K562 (cell line): ENCODE results near the gene CALY. TPM values are rescaled to one million over a fixed set of nuclear protein-coding genes. Genes with fewer than 3 reads are reported as not detected.
A peak's percentile ranks its signal among the peaks of the same experiment; 100 is the strongest.

Experiments used
- ATAC-seq: fragments of 200-7000 bp; cut with Tn5 transposase; 3 replicates; pipeline ENCODE4 v1.9.1; 2020; ENCODE audit warnings: moderate library complexity
- BruUV-seq: library from RNA; stranded (reverse); fragments of 400-500 nt; replicated peaks from 2 replicates; lab custom pipeline; 2021; lab: Mats Ljungman, UMichigan
- CTCF ChIA-PET: fragments of 300-600 bp; formaldehyde crosslinking; extraction: SDS; loops from one replicate; lab custom pipeline; 2021; ENCODE audit warnings: low intra/inter-chr PET ratio; lab: Yijun Ruan, JAX
- POLR2A ChIA-PET: fragments of 300-600, 350-650 bp; sonication (Branson Sonifier 250); formaldehyde crosslinking; extraction: SDS; loops from one replicate; lab custom pipeline; 2021; ENCODE audit warnings: antibody characterized with exemption, inconsistent platforms; lab: Yijun Ruan, JAX
- DNase-seq, 4 experiments: peaks; one replicate each; pipeline versions ENCODE4 v3.0.0 to v3.0.0-alpha.2; 2011 to 2018; ENCODE audit warnings: low spot score in 3 of 4, mixed read lengths in 3 of 4; ENCODE audit errors: extremely low read depth in 1 of 4
- FAIRE-seq: peaks from 2 replicates; lab custom pipeline; 2011; peaks lifted over from hg19 to GRCh38; lab: Jason Lieb, UNC
- H2AFZ ChIP-seq: 2 replicates; pipeline ENCODE4 v1.6.0; 2011; ENCODE audit warnings: low read depth, low read length, control low read depth, inconsistent platforms
- H3K27ac ChIP-seq: fragments of 200-600 bp; 3 replicates; pipeline ENCODE4 v1.8.0; 2011; ENCODE audit warnings: low read depth, mild to moderate bottlenecking, control low read depth, inconsistent platforms, low read length, moderate library complexity, mixed read lengths; ENCODE audit errors: extremely low read depth
- H3K27me3 ChIP-seq, 2 experiments: fragments of 300-600 bp in 1 of 2; 2 replicates in 1 of 2; 3 replicates in 1 of 2; pipeline versions ENCODE4 v1.6.0 to v1.8.0; 2011; ENCODE audit warnings: inconsistent platforms in 2 of 2, low read length in 2 of 2, mild to moderate bottlenecking in 1 of 2, mixed read lengths in 1 of 2, moderate library complexity in 1 of 2; ENCODE audit not compliant: control insufficient read depth in 2 of 2, insufficient read depth in 2 of 2
- H3K36me3 ChIP-seq: fragments of 300-600 bp; 3 replicates; pipeline ENCODE4 v1.8.0; 2011; ENCODE audit warnings: mild to moderate bottlenecking, low read length, inconsistent platforms; ENCODE audit not compliant: control insufficient read depth, insufficient read depth
- H3K4me1 ChIP-seq, 2 experiments: fragments of 200-600 bp in 1 of 2; replicated peaks in 1 of 2; 2 replicates in 1 of 2; 3 replicates in 1 of 2; pipeline versions ENCODE4 v1.5.1 to v1.8.0; 2011; ENCODE audit warnings: inconsistent platforms in 2 of 2, low read length in 2 of 2, mild to moderate bottlenecking in 1 of 2, mixed read lengths in 1 of 2, moderate library complexity in 1 of 2; ENCODE audit not compliant: control insufficient read depth in 2 of 2, insufficient read depth in 2 of 2
- H3K4me2 ChIP-seq: 2 replicates; pipeline ENCODE4 v1.6.1; 2011; ENCODE audit warnings: low read length, control low read depth, inconsistent platforms, mixed read lengths; ENCODE audit not compliant: insufficient read depth
- H3K4me3 ChIP-seq: fragments of 200-600 bp; sonication (generic), shearing (Covaris generic); 2 replicates; pipeline ENCODE4 v1.5.1; 2016; ENCODE audit warnings: control low read depth, inconsistent platforms
- H3K79me2 ChIP-seq: fragments of 200-600 bp; 3 replicates; pipeline ENCODE4 v1.8.0; 2011; ENCODE audit warnings: low read length, inconsistent platforms; ENCODE audit not compliant: control insufficient read depth, insufficient read depth
- H3K9ac ChIP-seq, 2 experiments: 2 replicates each; pipeline versions ENCODE4 v1.6.0 to v1.6.1; 2011; ENCODE audit warnings: low read depth in 2 of 2, low read length in 2 of 2, control low read depth in 1 of 2, inconsistent platforms in 1 of 2, mild to moderate bottlenecking in 1 of 2, mixed read lengths in 1 of 2; ENCODE audit not compliant: insufficient read depth in 1 of 2
- H3K9me1 ChIP-seq: one replicate; pipeline ENCODE4 v1.6.0; 2011; ENCODE audit warnings: inconsistent platforms, mild to moderate bottlenecking, low read length, moderate library complexity; ENCODE audit not compliant: control insufficient read depth, insufficient read depth
- H3K9me3 ChIP-seq: replicated peaks from 2 replicates; pipeline ENCODE4 v1.5.1; 2011; ENCODE audit warnings: low read depth, low read length, inconsistent platforms; ENCODE audit not compliant: control insufficient read depth, insufficient read depth
- H4K20me1 ChIP-seq: replicated peaks from 2 replicates; pipeline ENCODE4 v1.6.1; 2011; ENCODE audit warnings: low read length, inconsistent platforms, mixed read lengths; ENCODE audit not compliant: control insufficient read depth, insufficient read depth
- BRD9 ChIP-seq: fragments of 450-650 bp; IDR thresholded peaks from 2 replicates; pipeline ENCODE4 v1.6.1; 2018; ENCODE audit warnings: low read depth; ENCODE audit not compliant: partially characterized antibody
- CBX3 ChIP-seq, 2 experiments: IDR thresholded peaks; 1 replicate in 1 of 2; 2 replicates in 1 of 2; pipeline ENCODE4 v1.6.1; 2012; ENCODE audit warnings: inconsistent platforms in 2 of 2, low read length in 2 of 2, borderline replicate concordance in 1 of 2, control low read depth in 1 of 2
- CC2D1A ChIP-seq: fragments of 450-650 bp; IDR thresholded peaks from 2 replicates; pipeline ENCODE4 v1.6.1; 2017; ENCODE audit warnings: mild to moderate bottlenecking
- ETV5 ChIP-seq: sonication (generic); formaldehyde crosslinking; IDR thresholded peaks from 2 replicates; pipeline ENCODE4 v1.4.0; 2020; ENCODE audit warnings: low read depth, mild to moderate bottlenecking, missing genetic modification reagents
- KDM5B ChIP-seq: fragments of 200-600 bp; sonication (generic); IDR thresholded peaks from 2 replicates; pipeline ENCODE4 v1.6.1; 2012; ENCODE audit warnings: low read depth, mild to moderate bottlenecking, moderate library complexity, low read length, control low read depth, inconsistent platforms; ENCODE audit not compliant: insufficient replicate concordance
- RBFOX2 ChIP-seq: fragments of 200-400 bp; formaldehyde crosslinking; IDR thresholded peaks from 2 replicates; pipeline ENCODE4 v1.6.1; 2017; ENCODE audit warnings: low read depth, mild to moderate bottlenecking, low read length, moderate library complexity
- SMARCA4 ChIP-seq: fragments of 450-650 bp; IDR thresholded peaks from 2 replicates; pipeline ENCODE4 v1.6.1; 2016
- TAF1 ChIP-seq: IDR thresholded peaks from 2 replicates; pipeline ENCODE4 v1.6.1; 2011; ENCODE audit warnings: mild to moderate bottlenecking, low read length, moderate library complexity; ENCODE audit not compliant: insufficient read depth, control insufficient read depth, severe bottlenecking; ENCODE audit errors: extremely low read depth
- USF1 ChIP-seq: sonication (generic); formaldehyde crosslinking; IDR thresholded peaks from 2 replicates; pipeline ENCODE4 v1.9.0; 2022; ENCODE audit warnings: mild to moderate bottlenecking, missing genetic modification reagents
- ZNF140 ChIP-seq: fragments of 250-450 bp; sonication (Bioruptor Pico); IDR thresholded peaks from 2 replicates; pipeline ENCODE4 v1.8.0; 2021; ENCODE audit warnings: moderate library complexity, mild to moderate bottlenecking, inconsistent platforms
- ZNF239 ChIP-seq: fragments of 250-450 bp; sonication (Bioruptor Pico); IDR thresholded peaks from 2 replicates; pipeline ENCODE4 v1.4.0; 2020; ENCODE audit warnings: mild to moderate bottlenecking
- WGBS: fragments of 100-300 bp; shearing (Covaris generic); methylation state at CpG from one replicate; pipeline ENCODE4 v1.1.6; 2016; ENCODE audit warnings: low coverage, mixed read lengths; ENCODE audit not compliant: insufficient coverage; ENCODE audit errors: missing lambda C conversion rate; 5-methylcytosine and 5-hydroxymethylcytosine counted together
- in situ Hi-C: fragments of 300-500 bp; cut with MboI; formaldehyde crosslinking; loops from 4 replicates; pipeline ENCODE4 v1.15.0; 2018; ENCODE audit warnings: inconsistent platforms, mixed read lengths
- intact Hi-C: fragments of 100-400 bp; cut with micrococcal nuclease; formaldehyde crosslinking; loops from 2 replicates; pipeline ENCODE4 v1.14.2; 2022
- polyA plus RNA-seq, 8 experiments: library from polyadenylated mRNA; depleted of rRNA in 4 of 8; stranded (reverse) in 5 of 8; unstranded in 3 of 8; fragments of >200 nt; fragmentation: Nextera tagmentation in 2 of 8; fragmentation: Illumina TruSeq in 1 of 8; extraction: Ambion mirVana in 2 of 8; extraction: Trizol in 1 of 8; gene quantifications; 2 replicates each; pipeline versions ENCODE4 v1.2.1 to v1.2.3, GENCODE V29; 2011 to 2014; ENCODE audit warnings: inconsistent platforms in 1 of 8, missing spikeins in 1 of 8
- total RNA-seq, 7 experiments: library from RNA; depleted of rRNA in 6 of 7; stranded (reverse); fragments of >200 nt in 6 of 7; fragmentation: Illumina TruSeq in 2 of 7; extraction: Trizol in 2 of 7; gene quantifications; 2 replicates each; pipeline versions ENCODE4 v1.2.1 to v1.2.3, GENCODE V29; 2011 to 2021; ENCODE audit warnings: low replicate concordance in 1 of 7

Gene CALY
- total and polyA plus RNA-seq, 9 of the 15 experiments (the other 6 are each of a cell fraction or from before 2014, with no cell fraction given): not detected

- DNase-seq (peak; percentile 56 to 66 (median 62)), ATAC-seq (peak; percentile 72), FAIRE-seq (no peak)
- ChIA-PET CTCF (no interaction called here), POLR2A (interaction anchor here (0.6 to 0.8 kb wide), 2 partner anchors 8 to 12 kb away, joined by 3 to 4 read pairs; no protein-coding TSS in a partner anchor)
- Histone ChIP-seq H3K9me3 (no peaks in the 10 kb centered on the region), H3K79me2 (no peaks in the 10 kb centered on the region; the same call in 2 of the 3 replicates), H3K9me1 (no peaks in the 10 kb centered on the region), H3K4me3 (peak overlapping the region; percentile 56), H3K4me2 (peak overlapping the region; percentile 86), H3K9ac (peak overlapping the region; percentile 49 to 92; a peak in 3 of 4 replicates), H3K27ac (no peak overlapping the region; the same call in 2 of the 3 replicates), H2AFZ (peak overlapping the region; percentile 87), H3K27me3 (no peaks in the 10 kb centered on the region), H4K20me1 (no peaks in the 10 kb centered on the region), H3K36me3 (no peaks in the 10 kb centered on the region), H3K4me1 (peaks cover 7 to 41% of the 10 kb centered on the region in 2 experiments; a peak in 3 of 5 replicates)
- BruUV-seq: no TSS peak
- intact Hi-C loops (no loop called here), in situ Hi-C loops (no loop called here)
- WGBS: 0% methylated on average over 26 of the region's 90 CpGs
- no peak for TF ChIP-seq ZNF140 (CRISPR knock-in tag)
- no peak for TF ChIP-seq ZNF239
- no peak for TF ChIP-seq SMARCA4
- TF ChIP-seq USF1: no peak
- TF ChIP-seq KDM5B: no peak
- TF ChIP-seq BRD9: no peak
- TF ChIP-seq CC2D1A: no peak
- no peak for TF ChIP-seq ETV5 (CRISPR knock-in tag)
- TF ChIP-seq TAF1: no peak
- no peak for TF ChIP-seq CBX3 (IDR thresholded peaks at IDR 0.05; ENCODE audit: borderline replicate concordance in 1 of 2, low read length in 2 of 2)
- 0 out of 2 replicates have a peak, but pooled peaks have one; percentile 18 for TF ChIP-seq RBFOX2
Observed at GRCh38 chr10:133378251-133379096, 41.8 kb upstream of the CALY start.
